ENCODE data around the gene RTEL1. TPM values are rescaled to one million over a fixed set of nuclear protein-coding genes. Genes with fewer than 3 reads are reported as not detected.

Gene RTEL1
- total RNA-seq, 1 experiment from 2014 or later: 6.4 TPM

DNA sequence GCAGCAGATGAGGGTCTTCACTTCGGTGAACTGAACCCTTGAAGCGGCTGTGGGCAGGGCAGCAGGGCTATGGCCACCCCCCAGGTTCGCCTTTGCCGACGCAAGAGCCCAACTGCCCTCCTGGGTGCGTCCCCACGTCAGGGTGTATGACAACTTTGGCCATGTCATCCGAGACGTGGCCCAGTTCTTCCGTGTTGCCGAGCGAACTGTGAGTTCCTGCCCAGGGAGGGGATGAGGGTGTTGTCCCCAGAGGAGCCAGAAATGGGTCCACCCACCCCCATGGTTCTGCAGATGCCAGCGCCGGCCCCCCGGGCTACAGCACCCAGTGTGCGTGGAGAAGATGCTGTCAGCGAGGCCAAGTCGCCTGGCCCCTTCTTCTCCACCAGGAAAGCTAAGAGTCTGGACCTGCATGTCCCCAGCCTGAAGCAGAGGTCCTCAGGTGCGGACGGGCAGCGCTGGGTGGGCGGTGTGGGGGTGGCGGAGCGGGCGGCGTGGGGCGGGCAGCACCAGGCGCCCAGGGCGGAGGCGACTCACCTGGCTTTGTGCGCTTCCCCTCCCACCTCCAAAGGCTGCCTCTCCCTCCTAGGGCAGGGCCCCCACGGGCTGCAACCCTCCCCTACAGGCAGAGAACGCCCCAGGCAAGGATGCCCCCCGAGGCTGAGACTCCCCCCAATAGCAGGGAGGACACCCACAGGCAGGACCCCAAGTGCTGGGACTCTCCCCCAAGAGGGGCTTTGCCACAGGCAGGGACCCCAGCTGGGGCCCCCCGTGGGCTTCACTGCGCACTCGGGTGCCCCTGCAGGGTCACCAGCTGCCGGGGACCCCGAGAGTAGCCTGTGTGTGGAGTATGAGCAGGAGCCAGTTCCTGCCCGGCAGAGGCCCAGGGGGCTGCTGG, 32.1 kb downstream of the RTEL1 start:
- Histone ChIP-seq H3K4me2 (ENCODE audit: low read depth, low read length, poor library complexity, severe bottlenecking) (no peak overlapping the region), H3K9ac (ENCODE audit: low read length) (no peak overlapping the region), H3K9me3 (ENCODE audit: low read length) (no peaks in the 10 kb centered on the region), H3K27me3 (ENCODE audit: low read length) (no peaks in the 10 kb centered on the region), H3K79me2 (ENCODE audit: low read length) (no peaks in the 10 kb centered on the region), H3K4me1 (ENCODE audit: low read length) (no peaks in the 10 kb centered on the region), H4K20me1 (ENCODE audit: insufficient read depth, low read depth, low read length) (no peaks in the 10 kb centered on the region), H2AFZ (ENCODE audit: low read length) (no peak overlapping the region), H3K36me3 (ENCODE audit: insufficient read depth, low read length) (peaks cover 11% of the 10 kb centered on the region; the same call in 1 of the 2 replicates), H3K4me3 (ENCODE audit: low read length) (no peak overlapping the region), H3K9me2 (replicated peaks; ENCODE audit: insufficient read depth, low read length) (no peaks in the 10 kb centered on the region), H3K27ac (ENCODE audit: low read length) (no peak overlapping the region)
- no peak for DNase-seq

DNA sequence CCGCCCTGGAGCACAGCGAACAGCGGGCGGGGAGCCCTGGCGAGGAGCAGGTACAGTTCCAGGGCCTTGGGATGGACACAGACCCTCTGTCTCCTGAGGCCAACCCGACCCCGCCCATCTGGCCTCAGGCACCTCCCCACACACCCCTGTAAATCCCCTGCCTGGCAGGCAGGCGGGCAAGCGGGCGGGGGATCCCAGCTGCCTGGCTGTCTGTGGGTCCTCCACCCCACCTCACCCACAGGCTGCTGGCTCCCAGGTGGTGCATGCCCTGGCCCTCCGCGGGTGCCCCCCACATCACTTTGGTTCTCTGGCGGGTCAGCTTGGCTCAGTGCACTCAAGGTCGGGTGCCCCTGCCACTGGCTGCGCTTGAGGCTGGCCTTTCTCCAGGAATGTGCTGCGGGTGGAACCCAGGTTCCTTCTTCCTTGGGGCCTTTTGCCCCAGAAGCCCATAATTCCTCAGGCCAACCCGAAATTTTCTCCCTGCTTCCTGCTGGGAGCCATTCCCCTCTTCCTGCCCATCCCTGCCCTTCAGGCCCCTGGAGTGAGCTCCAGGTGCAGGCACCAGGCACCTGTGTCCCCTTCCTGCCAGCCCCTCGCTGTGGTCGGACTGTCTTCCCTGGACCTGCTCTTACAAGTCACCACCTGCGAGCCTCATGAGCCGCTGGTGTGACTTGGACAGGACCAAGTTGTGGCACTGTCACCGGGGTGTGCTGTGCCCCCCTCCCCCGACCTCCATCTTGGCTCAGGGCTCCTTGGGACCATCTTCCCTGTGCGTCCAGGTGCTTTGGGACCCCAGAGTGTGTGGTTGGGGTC, 33.0 kb downstream of the RTEL1 start:
- no peak for DNase-seq
- peaks cover 12% of the 10 kb centered on the region; the same call in 1 of the 2 replicates for H3K36me3 ChIP-seq (ENCODE audit: insufficient read depth, low read length)
- no peaks in the 10 kb centered on the region for H3K9me2 ChIP-seq (replicated peaks; ENCODE audit: insufficient read depth, low read length)
- H4K20me1 ChIP-seq (ENCODE audit: insufficient read depth, low read depth, low read length): no peaks in the 10 kb centered on the region
- no peaks in the 10 kb centered on the region for H3K27me3 ChIP-seq (ENCODE audit: low read length)
- no peaks in the 10 kb centered on the region for H3K79me2 ChIP-seq (ENCODE audit: low read length)
- no peak overlapping the region for H3K9ac ChIP-seq (ENCODE audit: low read length)
- no peak overlapping the region for H3K4me2 ChIP-seq (ENCODE audit: low read depth, low read length, poor library complexity, severe bottlenecking)
- H3K27ac ChIP-seq (ENCODE audit: low read length): no peak overlapping the region
- H3K4me1 ChIP-seq (ENCODE audit: low read length): no peaks in the 10 kb centered on the region
- no peak overlapping the region for H3K4me3 ChIP-seq (ENCODE audit: low read length)
- no peaks in the 10 kb centered on the region for H3K9me3 ChIP-seq (ENCODE audit: low read length)
- no peak overlapping the region for H2AFZ ChIP-seq (ENCODE audit: low read length)

- H3K9ac ChIP-seq (ENCODE audit: low read length): no peak overlapping the region
- H3K4me1 ChIP-seq (ENCODE audit: low read length): no peaks in the 10 kb centered on the region
- H3K4me3 ChIP-seq (ENCODE audit: low read length): no peak overlapping the region
- H4K20me1 ChIP-seq (ENCODE audit: insufficient read depth, low read depth, low read length): no peaks in the 10 kb centered on the region
- H3K9me2 ChIP-seq (replicated peaks; ENCODE audit: insufficient read depth, low read length): no peaks in the 10 kb centered on the region
- H3K36me3 ChIP-seq (ENCODE audit: insufficient read depth, low read length): peaks cover 12% of the 10 kb centered on the region; the same call in 1 of the 2 replicates
- no peaks in the 10 kb centered on the region for H3K79me2 ChIP-seq (ENCODE audit: low read length)
- H3K9me3 ChIP-seq (ENCODE audit: low read length): no peaks in the 10 kb centered on the region
- no peak overlapping the region for H3K4me2 ChIP-seq (ENCODE audit: low read depth, low read length, poor library complexity, severe bottlenecking)
- H3K27ac ChIP-seq (ENCODE audit: low read length): no peak overlapping the region
- DNase-seq: no peak
- no peak overlapping the region for H2AFZ ChIP-seq (ENCODE audit: low read length)
- H3K27me3 ChIP-seq (ENCODE audit: low read length): no peaks in the 10 kb centered on the region
Measured at GRCh38 chr20:63691711-63692435, 33.8 kb downstream of the RTEL1 start.

- Histone ChIP-seq H3K27ac (ENCODE audit: low read length) (no peak overlapping the region), H3K79me2 (ENCODE audit: low read length) (no peaks in the 10 kb centered on the region), H3K9me2 (replicated peaks; ENCODE audit: insufficient read depth, low read length) (no peaks in the 10 kb centered on the region), H3K4me1 (ENCODE audit: low read length) (no peaks in the 10 kb centered on the region), H3K9ac (ENCODE audit: low read length) (no peak overlapping the region), H3K27me3 (ENCODE audit: low read length) (no peaks in the 10 kb centered on the region), H2AFZ (ENCODE audit: low read length) (no peak overlapping the region), H4K20me1 (ENCODE audit: insufficient read depth, low read depth, low read length) (no peaks in the 10 kb centered on the region), H3K9me3 (ENCODE audit: low read length) (no peaks in the 10 kb centered on the region), H3K36me3 (ENCODE audit: insufficient read depth, low read length) (peaks cover 12% of the 10 kb centered on the region; the same call in 1 of the 2 replicates), H3K4me2 (ENCODE audit: low read depth, low read length, poor library complexity, severe bottlenecking) (no peak overlapping the region), H3K4me3 (ENCODE audit: low read length) (no peak overlapping the region)
- no peak for DNase-seq
Measured at GRCh38 chr20:63692436-63693082, 34.4 kb downstream of the RTEL1 start.

DNA sequence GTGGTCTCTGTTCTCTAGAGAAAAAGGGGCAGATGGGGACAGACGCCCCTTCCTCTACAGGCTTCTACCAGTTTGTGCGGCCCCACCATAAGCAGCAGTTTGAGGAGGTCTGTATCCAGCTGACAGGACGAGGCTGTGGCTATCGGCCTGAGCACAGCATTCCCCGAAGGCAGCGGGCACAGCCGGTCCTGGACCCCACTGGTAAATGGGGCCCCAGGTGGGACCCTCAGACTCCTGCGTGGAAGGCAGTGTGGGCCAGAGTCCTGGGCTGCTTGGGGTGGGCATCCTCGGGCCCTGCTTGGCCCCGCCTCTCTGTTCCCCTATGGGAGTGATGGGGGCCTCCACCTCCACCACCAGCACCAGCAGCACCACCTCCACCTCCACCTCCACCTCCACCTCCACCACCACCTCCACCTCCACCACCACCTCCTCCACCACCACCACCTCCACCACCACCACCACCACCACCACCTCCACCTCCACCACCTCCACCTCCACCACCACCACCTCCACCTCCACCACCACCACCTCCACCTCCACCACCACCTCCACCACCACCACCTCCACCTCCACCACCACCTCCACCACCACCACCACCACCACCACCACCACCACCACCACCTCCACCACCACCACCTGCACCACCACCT, 35.1 kb downstream of the RTEL1 start:
- no peak overlapping the region for H2AFZ ChIP-seq (ENCODE audit: low read length)
- no peak overlapping the region for H3K27ac ChIP-seq (ENCODE audit: low read length)
- H3K79me2 ChIP-seq (ENCODE audit: low read length): no peaks in the 10 kb centered on the region
- H3K4me3 ChIP-seq (ENCODE audit: low read length): no peak overlapping the region
- H4K20me1 ChIP-seq (ENCODE audit: insufficient read depth, low read depth, low read length): no peaks in the 10 kb centered on the region
- no peaks in the 10 kb centered on the region for H3K9me3 ChIP-seq (ENCODE audit: low read length)
- peaks cover 12% of the 10 kb centered on the region; the same call in 1 of the 2 replicates for H3K36me3 ChIP-seq (ENCODE audit: insufficient read depth, low read length)
- no peak overlapping the region for H3K9ac ChIP-seq (ENCODE audit: low read length)
- H3K4me1 ChIP-seq (ENCODE audit: low read length): no peaks in the 10 kb centered on the region
- no peaks in the 10 kb centered on the region for H3K9me2 ChIP-seq (replicated peaks; ENCODE audit: insufficient read depth, low read length)
- no peak for DNase-seq
- H3K4me2 ChIP-seq (ENCODE audit: low read depth, low read length, poor library complexity, severe bottlenecking): no peak overlapping the region
- no peaks in the 10 kb centered on the region for H3K27me3 ChIP-seq (ENCODE audit: low read length)

GRCh38 chr20:63693733-63694583, 35.8 kb downstream of the RTEL1 start:
- no peaks in the 10 kb centered on the region for H3K79me2 ChIP-seq (ENCODE audit: low read length)
- H2AFZ ChIP-seq (ENCODE audit: low read length): no peak overlapping the region
- no peak for DNase-seq
- no peaks in the 10 kb centered on the region for H3K4me1 ChIP-seq (ENCODE audit: low read length)
- H4K20me1 ChIP-seq (ENCODE audit: insufficient read depth, low read depth, low read length): no peaks in the 10 kb centered on the region
- H3K9ac ChIP-seq (ENCODE audit: low read length): no peak overlapping the region
- no peaks in the 10 kb centered on the region for H3K9me2 ChIP-seq (replicated peaks; ENCODE audit: insufficient read depth, low read length)
- H3K36me3 ChIP-seq (ENCODE audit: insufficient read depth, low read length): peaks cover 12% of the 10 kb centered on the region; the same call in 1 of the 2 replicates
- no peak overlapping the region for H3K27ac ChIP-seq (ENCODE audit: low read length)
- H3K9me3 ChIP-seq (ENCODE audit: low read length): no peaks in the 10 kb centered on the region
- no peak overlapping the region for H3K4me2 ChIP-seq (ENCODE audit: low read depth, low read length, poor library complexity, severe bottlenecking)
- no peak overlapping the region for H3K4me3 ChIP-seq (ENCODE audit: low read length)
- no peaks in the 10 kb centered on the region for H3K27me3 ChIP-seq (ENCODE audit: low read length)
